ENCODE data around the gene WASHC4.
"Not testable (repeated sequence)": the region's sequence is repeated elsewhere in the genome, so short reads cannot be mapped to it uniquely, and the experiment has no call there.

The WASHC4 gene

GRCh38 chr12:105166736-105167135 is 59.2 kb downstream of the WASHC4 start:
- H3K4me3 ChIP-seq (ENCODE audit: low read length) = no peak overlapping the region
- no peak for DNase-seq (ENCODE audit: low read depth, low spot score)
- no peaks in the 10 kb centered on the region for H3K27me3 ChIP-seq (ENCODE audit: control insufficient read depth, insufficient read depth, low read length)
- no peaks in the 10 kb centered on the region for H3K9me3 ChIP-seq (ENCODE audit: control insufficient read depth, insufficient read depth, low read length)
- H3K36me3 ChIP-seq (ENCODE audit: control insufficient read depth, insufficient read depth, low read length) = peaks cover 7% of the 10 kb centered on the region; the same call in 1 of the 2 replicates
- no peaks in the 10 kb centered on the region for H3K4me1 ChIP-seq (ENCODE audit: control insufficient read depth, insufficient read depth, low read length)
- H3K27ac ChIP-seq (ENCODE audit: low read length) = no peak overlapping the region
- no CpG with 5 or more reads among the region's 1 CpG for WGBS (ENCODE audit: insufficient coverage, insufficient read length)

- no peaks in the 10 kb centered on the region for H3K4me1 ChIP-seq (ENCODE audit: control insufficient read depth, insufficient read depth, low read length)
- H3K27me3 ChIP-seq (ENCODE audit: control insufficient read depth, insufficient read depth, low read length) = no peaks in the 10 kb centered on the region
- no peak overlapping the region for H3K4me3 ChIP-seq (ENCODE audit: low read length)
- peaks cover 7% of the 10 kb centered on the region; the same call in 1 of the 2 replicates for H3K36me3 ChIP-seq (ENCODE audit: control insufficient read depth, insufficient read depth, low read length)
- H3K9me3 ChIP-seq (ENCODE audit: control insufficient read depth, insufficient read depth, low read length) = no peaks in the 10 kb centered on the region
- no peak for DNase-seq (ENCODE audit: low read depth, low spot score)
- no peak overlapping the region for H3K27ac ChIP-seq (ENCODE audit: low read length)
Observed at GRCh38 chr12:105167346-105167745, 59.8 kb downstream of the WASHC4 start.

DNA sequence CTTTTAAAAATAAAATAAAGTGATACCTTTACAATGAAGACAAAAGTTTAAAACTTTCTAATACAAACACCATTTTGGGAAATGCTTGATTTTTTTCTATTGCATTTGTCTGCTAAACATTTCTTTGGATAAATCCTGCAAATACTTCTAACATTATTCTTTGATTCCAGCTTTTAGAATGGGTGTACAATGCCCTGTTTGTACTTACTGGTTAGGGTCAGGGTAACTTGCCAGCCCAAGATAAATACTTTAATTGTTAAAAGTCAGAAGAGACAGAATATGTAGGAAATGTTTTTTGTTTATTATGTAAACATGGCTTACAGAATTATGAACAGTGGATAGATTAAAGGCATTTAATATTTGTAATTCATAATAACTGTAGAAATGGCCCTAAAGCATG is 60.5 kb downstream of the WASHC4 start:
- H3K27ac ChIP-seq (ENCODE audit: low read length) = no peak overlapping the region
- H3K4me3 ChIP-seq (ENCODE audit: low read length) = no peak overlapping the region
- H3K27me3 ChIP-seq (ENCODE audit: control insufficient read depth, insufficient read depth, low read length) = no peaks in the 10 kb centered on the region
- no peaks in the 10 kb centered on the region for H3K4me1 ChIP-seq (ENCODE audit: control insufficient read depth, insufficient read depth, low read length)
- no peak for DNase-seq (ENCODE audit: low read depth, low spot score)
- no peaks in the 10 kb centered on the region for H3K9me3 ChIP-seq (ENCODE audit: control insufficient read depth, insufficient read depth, low read length)
- H3K36me3 ChIP-seq (ENCODE audit: control insufficient read depth, insufficient read depth, low read length) = peaks cover 7% of the 10 kb centered on the region; the same call in 1 of the 2 replicates

DNA sequence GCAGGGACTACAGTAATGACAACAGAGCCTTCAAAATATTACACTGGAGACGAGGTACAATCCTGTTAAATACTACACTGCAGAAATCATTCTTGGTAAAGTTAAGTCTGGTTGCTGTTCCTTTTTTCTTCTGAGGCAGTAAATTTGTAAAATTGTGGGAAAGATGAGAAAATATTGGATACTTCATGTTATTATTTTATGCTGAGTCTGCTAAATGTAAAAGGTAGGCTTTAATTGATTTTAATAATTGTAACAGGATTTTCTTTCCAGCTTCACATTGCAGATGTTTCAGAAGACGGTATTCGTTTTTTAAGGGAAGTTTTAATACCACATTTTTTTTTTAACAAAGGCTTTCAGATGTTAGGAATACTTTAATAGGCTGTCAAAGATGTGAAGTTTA is 62.6 kb downstream of the WASHC4 start:
- Histone ChIP-seq H3K4me3 (ENCODE audit: low read length) (no peak overlapping the region), H3K36me3 (ENCODE audit: control insufficient read depth, insufficient read depth, low read length) (peaks cover 5% of the 10 kb centered on the region; the same call in 1 of the 2 replicates), H3K4me1 (ENCODE audit: control insufficient read depth, insufficient read depth, low read length) (no peaks in the 10 kb centered on the region), H3K9me3 (ENCODE audit: control insufficient read depth, insufficient read depth, low read length) (no peaks in the 10 kb centered on the region), H3K27ac (ENCODE audit: low read length) (no peak overlapping the region), H3K27me3 (ENCODE audit: control insufficient read depth, insufficient read depth, low read length) (no peaks in the 10 kb centered on the region)
- no peak for DNase-seq (ENCODE audit: low read depth, low spot score)
- WGBS (ENCODE audit: insufficient coverage, insufficient read length) = no CpG with 5 or more reads among the region's 3 CpGs

- DNase-seq (ENCODE audit: low read depth, low spot score) = no peak
- peaks cover 3% of the 10 kb centered on the region; the same call in 1 of the 2 replicates for H3K36me3 ChIP-seq (ENCODE audit: control insufficient read depth, insufficient read depth, low read length)
- no peak overlapping the region for H3K4me3 ChIP-seq (ENCODE audit: low read length)
- H3K27me3 ChIP-seq (ENCODE audit: control insufficient read depth, insufficient read depth, low read length) = no peaks in the 10 kb centered on the region
- no peak overlapping the region for H3K27ac ChIP-seq (ENCODE audit: low read length)
- no peaks in the 10 kb centered on the region for H3K4me1 ChIP-seq (ENCODE audit: control insufficient read depth, insufficient read depth, low read length)
- WGBS (ENCODE audit: insufficient coverage, insufficient read length) = no CpG with 5 or more reads among the region's 6 CpGs
- no peaks in the 10 kb centered on the region for H3K9me3 ChIP-seq (ENCODE audit: control insufficient read depth, insufficient read depth, low read length)
Observed at GRCh38 chr12:105171691-105172436, 64.3 kb downstream of the WASHC4 start.

DNA sequence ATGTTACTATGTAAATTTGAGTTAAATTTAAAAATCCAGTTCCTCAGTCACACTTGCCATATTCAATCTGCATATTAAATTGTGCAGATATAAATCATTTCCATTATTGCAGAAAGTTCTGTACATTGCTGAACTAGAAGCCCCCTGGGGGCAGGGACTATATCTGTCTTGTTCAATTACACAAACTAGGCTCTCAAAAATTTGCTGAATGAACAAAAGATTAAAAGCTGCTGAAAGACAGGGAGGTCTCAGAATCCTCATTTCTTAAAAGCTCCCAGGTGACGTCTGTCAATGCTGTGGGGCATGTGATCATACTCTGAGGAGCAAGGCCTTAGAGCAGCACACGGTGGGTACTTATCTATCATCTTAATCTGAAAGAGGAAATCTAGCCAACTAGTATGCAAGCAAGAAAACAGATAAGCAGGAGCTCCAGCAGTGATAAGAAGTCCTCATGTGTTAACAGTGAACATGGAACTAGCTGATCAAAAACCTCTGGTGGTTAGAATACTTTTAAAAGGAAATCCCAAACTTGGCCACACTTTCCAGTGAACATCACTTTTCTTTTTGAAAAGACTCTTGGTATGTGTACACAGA is 68.0 kb downstream of the WASHC4 start:
- no peaks in the 10 kb centered on the region for H3K27me3 ChIP-seq (ENCODE audit: control insufficient read depth, insufficient read depth, low read length)
- H3K4me3 ChIP-seq (ENCODE audit: low read length) = no peak overlapping the region
- DNase-seq (ENCODE audit: low read depth, low spot score) = no peak
- H3K27ac ChIP-seq (ENCODE audit: low read length) = no peak overlapping the region
- H3K36me3 ChIP-seq (ENCODE audit: control insufficient read depth, insufficient read depth, low read length) = no peaks in the 10 kb centered on the region
- no CpG with 5 or more reads among the region's 2 CpGs for WGBS (ENCODE audit: insufficient coverage, insufficient read length)
- no peaks in the 10 kb centered on the region for H3K9me3 ChIP-seq (ENCODE audit: control insufficient read depth, insufficient read depth, low read length)
- no peaks in the 10 kb centered on the region for H3K4me1 ChIP-seq (ENCODE audit: control insufficient read depth, insufficient read depth, low read length)

DNA sequence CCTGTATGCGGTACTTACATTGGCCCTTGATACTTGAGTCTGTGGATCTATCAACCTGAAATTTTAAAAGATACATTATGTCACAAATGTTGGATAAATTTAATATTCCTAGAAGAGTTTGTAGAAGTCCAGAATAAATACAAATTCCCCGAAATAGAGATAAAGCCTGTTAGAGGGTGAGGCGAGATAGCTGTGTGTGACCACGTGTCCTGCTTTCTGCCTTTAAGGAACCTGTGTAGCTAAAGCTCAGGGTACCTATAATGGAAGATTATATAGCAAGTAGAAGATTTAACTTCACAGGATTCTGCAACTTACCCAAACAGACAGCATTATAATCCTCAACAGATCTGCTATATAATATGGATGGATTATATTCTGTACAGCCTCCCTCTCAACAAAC is 69.7 kb downstream of the WASHC4 start:
- Histone ChIP-seq H3K4me1 (ENCODE audit: control insufficient read depth, insufficient read depth, low read length) (no peaks in the 10 kb centered on the region), H3K36me3 (ENCODE audit: control insufficient read depth, insufficient read depth, low read length) (no peaks in the 10 kb centered on the region), H3K9me3 (ENCODE audit: control insufficient read depth, insufficient read depth, low read length) (no peaks in the 10 kb centered on the region), H3K27me3 (ENCODE audit: control insufficient read depth, insufficient read depth, low read length) (no peaks in the 10 kb centered on the region), H3K27ac (ENCODE audit: low read length) (no peak overlapping the region), H3K4me3 (ENCODE audit: low read length) (no peak overlapping the region)
- no peak for DNase-seq (ENCODE audit: low read depth, low spot score)
- no CpG with 5 or more reads among the region's 4 CpGs for WGBS (ENCODE audit: insufficient coverage, insufficient read length)

- H3K4me3 ChIP-seq (ENCODE audit: low read length); H3K9me3 ChIP-seq (ENCODE audit: control insufficient read depth, insufficient read depth, low read length); H3K4me1 ChIP-seq (ENCODE audit: control insufficient read depth, insufficient read depth, low read length); H3K27me3 ChIP-seq (ENCODE audit: control insufficient read depth, insufficient read depth, low read length); DNase-seq (ENCODE audit: low read depth, low spot score); H3K27ac ChIP-seq (ENCODE audit: low read length); H3K36me3 ChIP-seq (ENCODE audit: control insufficient read depth, insufficient read depth, low read length): not testable (repeated sequence)
- WGBS (ENCODE audit: insufficient coverage, insufficient read length) = no CpG with 5 or more reads among the region's 1 CpG
Observed at GRCh38 chr12:105179114-105179513, 71.6 kb downstream of the WASHC4 start.

DNA sequence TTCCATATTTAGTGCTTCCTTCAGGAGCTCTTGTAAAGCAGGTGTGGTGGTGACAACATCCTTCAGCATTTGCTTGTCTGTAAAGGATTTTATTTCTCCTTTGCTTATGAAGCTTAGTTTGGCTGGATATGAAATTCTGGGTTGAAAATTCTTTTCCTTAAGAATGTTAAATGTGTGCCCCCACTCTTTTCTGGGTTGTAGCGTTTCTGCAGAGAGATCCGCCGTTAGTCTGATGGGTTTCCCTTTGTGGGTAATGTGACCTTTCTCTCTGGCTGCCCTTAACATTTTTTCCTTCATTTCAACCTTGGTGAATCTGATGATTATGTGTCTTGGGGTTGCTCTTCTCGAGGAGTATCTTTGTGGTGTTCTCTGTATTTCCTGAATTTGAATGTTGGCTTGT is 75.9 kb downstream of the WASHC4 start:
- H3K4me3 ChIP-seq (ENCODE audit: low read length); DNase-seq (ENCODE audit: low read depth, low spot score); H3K27me3 ChIP-seq (ENCODE audit: control insufficient read depth, insufficient read depth, low read length); H3K4me1 ChIP-seq (ENCODE audit: control insufficient read depth, insufficient read depth, low read length); H3K9me3 ChIP-seq (ENCODE audit: control insufficient read depth, insufficient read depth, low read length); H3K27ac ChIP-seq (ENCODE audit: low read length); H3K36me3 ChIP-seq (ENCODE audit: control insufficient read depth, insufficient read depth, low read length): not testable (repeated sequence)
- WGBS (ENCODE audit: insufficient coverage, insufficient read length) = no CpG with 5 or more reads among the region's 4 CpGs

GRCh38 chr12:105183976-105184375 is 76.4 kb downstream of the WASHC4 start:
- H3K27ac ChIP-seq (ENCODE audit: low read length); H3K9me3 ChIP-seq (ENCODE audit: control insufficient read depth, insufficient read depth, low read length); H3K4me1 ChIP-seq (ENCODE audit: control insufficient read depth, insufficient read depth, low read length); H3K36me3 ChIP-seq (ENCODE audit: control insufficient read depth, insufficient read depth, low read length); DNase-seq (ENCODE audit: low read depth, low spot score); H3K27me3 ChIP-seq (ENCODE audit: control insufficient read depth, insufficient read depth, low read length); H3K4me3 ChIP-seq (ENCODE audit: low read length): not testable (repeated sequence)
- no CpG with 5 or more reads among the region's 5 CpGs for WGBS (ENCODE audit: insufficient coverage, insufficient read length)

DNA sequence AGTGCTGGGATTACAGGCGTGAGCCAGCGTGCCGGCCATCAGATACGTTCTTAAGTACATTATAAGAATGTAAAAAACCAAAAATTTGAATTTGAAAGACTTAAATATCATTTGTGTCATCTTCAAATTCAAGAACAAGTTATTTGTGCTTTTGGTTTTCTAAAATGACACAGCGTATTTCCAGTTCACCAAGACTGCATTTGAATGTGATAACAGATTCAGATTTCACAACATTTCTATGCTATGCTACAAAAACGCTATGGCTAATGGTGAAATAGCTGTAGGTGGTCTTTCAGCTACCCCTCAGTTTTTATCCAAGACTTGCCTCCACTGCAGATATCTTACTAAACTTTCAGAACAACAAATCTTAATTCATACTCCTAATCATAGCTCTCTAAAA is 81.8 kb downstream of the WASHC4 start:
- no peak for DNase-seq (ENCODE audit: low read depth, low spot score)
- H3K27ac ChIP-seq (ENCODE audit: low read length) = no peak overlapping the region
- H3K27me3 ChIP-seq (ENCODE audit: control insufficient read depth, insufficient read depth, low read length) = no peaks in the 10 kb centered on the region
- no CpG with 5 or more reads among the region's 6 CpGs for WGBS (ENCODE audit: insufficient coverage, insufficient read length)
- peaks cover 2% of the 10 kb centered on the region; the same call in 1 of the 2 replicates for H3K36me3 ChIP-seq (ENCODE audit: control insufficient read depth, insufficient read depth, low read length)
- H3K4me1 ChIP-seq (ENCODE audit: control insufficient read depth, insufficient read depth, low read length) = no peaks in the 10 kb centered on the region
- H3K4me3 ChIP-seq (ENCODE audit: low read length) = no peak overlapping the region
- H3K9me3 ChIP-seq (ENCODE audit: control insufficient read depth, insufficient read depth, low read length) = no peaks in the 10 kb centered on the region
